Spinal cord (tissue), 10 donors: Measurements from ENCODE around the gene UBA52. TPM values are rescaled to one million over a fixed set of nuclear protein-coding genes. Genes with fewer than 3 reads are reported as not detected.
"Not testable (repeated sequence)": the region's sequence is repeated elsewhere in the genome, so short reads cannot be mapped to it uniquely, and the experiment has no call there.

Experiments used
- DNase-seq, 6 donors: peaks; one replicate each; pipeline versions ENCODE4 v3.0.0 to v3.0.0-alpha.2; 2013 to 2015; ENCODE audit warnings: low spot score in 6 of 6, low read depth in 4 of 6
- H3K27ac ChIP-seq: one replicate; pipeline ENCODE4 v1.5.1; 2013; ENCODE audit warnings: low read depth, low read length, control low read depth
- H3K27me3 ChIP-seq: one replicate; pipeline ENCODE4 v1.6.1; 2013; ENCODE audit warnings: low read length; ENCODE audit not compliant: control insufficient read depth, insufficient read depth
- H3K36me3 ChIP-seq: one replicate; pipeline ENCODE4 v1.6.1; 2013; ENCODE audit warnings: low read length; ENCODE audit not compliant: control insufficient read depth, insufficient read depth
- H3K4me1 ChIP-seq: one replicate; pipeline ENCODE4 v1.6.1; 2013; ENCODE audit warnings: low read length; ENCODE audit not compliant: control insufficient read depth, insufficient read depth
- H3K4me3 ChIP-seq: one replicate; pipeline ENCODE4 v1.5.1; 2013; ENCODE audit warnings: low read depth, low read length, control low read depth
- H3K9me3 ChIP-seq: one replicate; pipeline ENCODE4 v1.6.1; 2013; ENCODE audit warnings: low read length; ENCODE audit not compliant: control insufficient read depth, insufficient read depth
- WGBS: methylation state at CpG from one replicate; pipeline ENCODE4 v1.1.5; 2013; ENCODE audit warnings: missing lambda C conversion rate; ENCODE audit not compliant: insufficient coverage; 5-methylcytosine and 5-hydroxymethylcytosine counted together
- polyA plus RNA-seq, 2 donors: library from polyadenylated mRNA; unstranded; fragments of 120-200 nt; gene quantifications; one replicate each; pipeline ENCODE4 v1.2.1, GENCODE V29; 2013; ENCODE audit not compliant: insufficient read length in 2 of 2
- total RNA-seq, 2 donors: library from RNA; depleted of rRNA in 1 of 2; stranded (reverse); fragments of 120-200 nt in 1 of 2; fragments of >200 nt in 1 of 2; gene quantifications; one replicate each; pipeline versions ENCODE4 v1.2.3 to v1.2.4, GENCODE V29; 2013 to 2014
- donor health status: healthy.

The UBA52 gene
- total and polyA plus RNA-seq, 4 donors: 638 to 956 (median 688) TPM

- Histone ChIP-seq H3K4me1 (no peaks in the 10 kb centered on the region), H3K4me3 (no peak overlapping the region), H3K27me3 (no peaks in the 10 kb centered on the region), H3K36me3 (peaks cover 64% of the 10 kb centered on the region), H3K9me3 (no peaks in the 10 kb centered on the region), H3K27ac (no peak overlapping the region)
- 91% methylated on average over 4 of the region's 4 CpGs for WGBS
- no peak for DNase-seq
Measured at GRCh38 chr19:18533058-18533457, 38.6 kb upstream of the UBA52 start.

GRCh38 chr19:18536475-18536874 lies 35.2 kb upstream of the UBA52 start:
- H3K4me3 ChIP-seq: no peak overlapping the region
- H3K36me3 ChIP-seq: peaks cover 82% of the 10 kb centered on the region
- no peaks in the 10 kb centered on the region for H3K27me3 ChIP-seq
- 99% methylated on average over 9 of the region's 10 CpGs for WGBS
- no peak overlapping the region for H3K27ac ChIP-seq
- DNase-seq: no peak
- peaks cover 4% of the 10 kb centered on the region for H3K4me1 ChIP-seq
- H3K9me3 ChIP-seq: no peaks in the 10 kb centered on the region

- Histone ChIP-seq H3K4me1 (peaks cover 13% of the 10 kb centered on the region), H3K27ac (no peak overlapping the region)
- WGBS: 96% methylated on average over 17 of the region's 17 CpGs
Measured at GRCh38 chr19:18537431-18537830, 34.2 kb upstream of the UBA52 start.

GRCh38 chr19:18538115-18538514 lies 33.5 kb upstream of the UBA52 start:
- Histone ChIP-seq H3K9me3 (no peaks in the 10 kb centered on the region), H3K36me3 (peaks cover 70% of the 10 kb centered on the region), H3K27me3 (no peaks in the 10 kb centered on the region), H3K4me1 (peaks cover 16% of the 10 kb centered on the region), H3K4me3 (no peak overlapping the region), H3K27ac (no peak overlapping the region)
- 94% methylated on average over 21 of the region's 22 CpGs for WGBS
- no peak for DNase-seq

More at GRCh38 chr19:18537431-18537830, 34.2 kb upstream of the UBA52 start:
- no peaks in the 10 kb centered on the region for H3K9me3 ChIP-seq
- H3K4me3 ChIP-seq: no peak overlapping the region
- no peak for DNase-seq
- no peaks in the 10 kb centered on the region for H3K27me3 ChIP-seq
- H3K36me3 ChIP-seq: peaks cover 77% of the 10 kb centered on the region

- Histone ChIP-seq H3K27me3 (peaks cover 2% of the 10 kb centered on the region), H3K36me3 (peaks cover 65% of the 10 kb centered on the region), H3K4me1 (peaks cover 22% of the 10 kb centered on the region), H3K27ac (no peak overlapping the region), H3K4me3 (no peak overlapping the region), H3K9me3 (no peaks in the 10 kb centered on the region)
- DNase-seq: no peak
- WGBS: 95% methylated on average over 19 of the region's 19 CpGs
Measured at GRCh38 chr19:18539372-18539771, 32.3 kb upstream of the UBA52 start.

- not testable (repeated sequence) for H3K27ac ChIP-seq, H3K27me3 ChIP-seq, H3K9me3 ChIP-seq, DNase-seq, H3K4me3 ChIP-seq
- Histone ChIP-seq H3K36me3 (peaks cover 62% of the 10 kb centered on the region), H3K4me1 (peaks cover 22% of the 10 kb centered on the region)
- WGBS: no CpG with 5 or more reads among the region's 1 CpG
Measured at GRCh38 chr19:18540200-18540599, 31.5 kb upstream of the UBA52 start.

- H3K4me3 ChIP-seq: no peak overlapping the region
- peaks cover 49% of the 10 kb centered on the region for H3K36me3 ChIP-seq
Measured at GRCh38 chr19:18541258-18541991, 30.2 kb upstream of the UBA52 start.

GRCh38 chr19:18541992-18542940 lies 29.4 kb upstream of the UBA52 start:
- peaks cover 22% of the 10 kb centered on the region for H3K4me1 ChIP-seq
- 9% methylated on average over 6 of the region's 11 CpGs for WGBS
- no peaks in the 10 kb centered on the region for H3K9me3 ChIP-seq
- H3K36me3 ChIP-seq: peaks cover 41% of the 10 kb centered on the region
- peaks cover 2% of the 10 kb centered on the region for H3K27me3 ChIP-seq
- DNase-seq: no peak
- H3K27ac ChIP-seq: peak overlapping the region; percentile 58
- H3K4me3 ChIP-seq: peak overlapping the region; percentile 49

More at GRCh38 chr19:18541258-18541991, 30.2 kb upstream of the UBA52 start:
- DNase-seq: no peak
- Histone ChIP-seq H3K27ac (no peak overlapping the region), H3K27me3 (peaks cover 2% of the 10 kb centered on the region), H3K4me1 (peaks cover 22% of the 10 kb centered on the region), H3K9me3 (no peaks in the 10 kb centered on the region)
- 92% methylated on average over 14 of the region's 21 CpGs for WGBS

- H3K27me3 ChIP-seq: peaks cover 2% of the 10 kb centered on the region
- peaks cover 22% of the 10 kb centered on the region for H3K4me1 ChIP-seq
- H3K27ac ChIP-seq: peak within 1 kb of the TSS; percentile 58
- H3K9me3 ChIP-seq: no peaks in the 10 kb centered on the region
- peaks cover 32% of the 10 kb centered on the region for H3K36me3 ChIP-seq
- H3K4me3 ChIP-seq: peak within 1 kb of the TSS; percentile 49
- WGBS: under 1% methylated on average over 45 of the region's 86 CpGs
- DNase-seq: peak in 5 of 6 donors; percentile 81 to 97 (median 84)
Measured at GRCh38 chr19:18542941-18543813, 28.5 kb upstream of the UBA52 start, which contains the start of gene FKBP8. TSS of gene FKBP8 (minus strand) at chr19:18543573. CDS start at chr19:18541970, 1,603 bp downstream.
